H54 (cell line): ENCODE results near the gene MEN1.

ENCODE experiments used
- DNase-seq: peaks from one replicate; pipeline ENCODE4 v3.0.0; 2011; ENCODE audit warnings: low spot score, mixed read lengths; ENCODE audit not compliant: insufficient read length
- FAIRE-seq: peaks from 3 replicates; lab custom pipeline; 2011; peaks lifted over from hg19 to GRCh38; lab: Jason Lieb, UNC
- POLR2A ChIP-seq: IDR thresholded peaks from 2 replicates; pipeline ENCODE4 v1.6.1; 2011; ENCODE audit warnings: low read depth, mild to moderate bottlenecking, low read length

The MEN1 gene

DNA sequence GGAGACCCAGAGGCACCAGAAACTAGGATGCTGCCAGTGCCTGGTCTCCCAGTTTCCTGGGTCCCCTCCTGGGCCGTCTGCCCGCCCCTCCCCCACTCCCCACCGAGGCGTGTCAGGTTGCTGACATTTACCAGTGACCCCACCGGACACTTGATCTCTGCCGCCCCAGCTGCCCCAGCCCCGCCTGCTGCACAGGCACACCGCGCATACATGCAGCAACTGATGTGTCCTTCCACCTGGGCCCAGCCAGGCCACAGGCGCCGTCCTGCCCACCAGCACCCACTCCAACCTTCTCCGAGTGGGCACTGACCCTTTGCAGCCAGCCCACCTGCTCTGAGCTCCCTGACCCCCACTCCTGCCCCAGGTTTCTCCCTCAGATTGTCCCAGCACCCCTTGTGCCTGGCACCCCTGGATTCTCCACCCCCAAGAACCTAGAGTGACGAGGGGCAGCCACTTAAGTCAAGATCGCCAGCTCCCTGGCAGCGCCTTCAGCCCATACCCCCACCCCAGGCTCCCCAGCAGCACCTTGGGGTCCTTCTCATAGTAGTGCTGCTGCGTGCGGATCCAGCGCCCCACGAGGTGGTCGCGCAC, 51.1 kb downstream of the MEN1 start:
- TF ChIP-seq POLR2A, result no peak
- DNase-seq, result no peak
- FAIRE-seq, result no peak

DNA sequence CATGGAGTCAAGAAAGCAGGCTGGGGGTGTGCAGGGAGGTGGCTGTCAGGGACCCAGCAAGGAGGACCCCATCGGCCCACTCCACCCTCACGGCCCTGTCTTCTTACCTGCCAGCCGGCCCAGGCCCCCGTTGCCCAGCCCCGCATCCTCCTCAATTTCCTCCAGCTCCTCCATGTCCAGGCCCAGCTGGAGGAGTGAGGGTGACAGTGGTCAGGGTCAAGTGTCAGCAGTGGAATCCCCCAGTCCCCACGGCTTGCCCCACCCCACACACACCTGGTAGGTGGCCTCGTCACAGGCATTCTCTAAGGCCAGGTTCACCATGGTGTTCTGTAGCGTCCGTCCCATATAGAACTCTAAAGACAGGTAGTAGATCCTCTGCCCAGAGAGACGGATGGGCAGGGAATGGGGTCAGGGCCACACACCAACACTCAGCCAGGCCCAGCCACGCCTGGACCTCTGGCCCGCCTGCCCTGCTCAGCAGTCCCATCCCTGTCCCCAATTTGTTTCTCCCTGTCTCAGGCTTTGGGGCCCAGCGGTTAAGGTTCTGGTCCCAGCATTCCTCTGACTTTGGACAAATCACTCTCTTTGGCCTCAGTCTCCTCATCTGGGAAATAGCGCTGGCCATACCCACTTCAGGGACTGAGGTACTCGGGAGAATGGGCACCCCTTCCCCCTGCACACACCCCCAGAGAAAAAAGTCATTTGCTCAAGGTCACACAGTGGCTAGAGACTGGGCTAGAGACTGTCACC, 51.8 kb downstream of the MEN1 start:
- no peak for TF ChIP-seq POLR2A
- FAIRE-seq (no peak), DNase-seq (no peak)

DNA sequence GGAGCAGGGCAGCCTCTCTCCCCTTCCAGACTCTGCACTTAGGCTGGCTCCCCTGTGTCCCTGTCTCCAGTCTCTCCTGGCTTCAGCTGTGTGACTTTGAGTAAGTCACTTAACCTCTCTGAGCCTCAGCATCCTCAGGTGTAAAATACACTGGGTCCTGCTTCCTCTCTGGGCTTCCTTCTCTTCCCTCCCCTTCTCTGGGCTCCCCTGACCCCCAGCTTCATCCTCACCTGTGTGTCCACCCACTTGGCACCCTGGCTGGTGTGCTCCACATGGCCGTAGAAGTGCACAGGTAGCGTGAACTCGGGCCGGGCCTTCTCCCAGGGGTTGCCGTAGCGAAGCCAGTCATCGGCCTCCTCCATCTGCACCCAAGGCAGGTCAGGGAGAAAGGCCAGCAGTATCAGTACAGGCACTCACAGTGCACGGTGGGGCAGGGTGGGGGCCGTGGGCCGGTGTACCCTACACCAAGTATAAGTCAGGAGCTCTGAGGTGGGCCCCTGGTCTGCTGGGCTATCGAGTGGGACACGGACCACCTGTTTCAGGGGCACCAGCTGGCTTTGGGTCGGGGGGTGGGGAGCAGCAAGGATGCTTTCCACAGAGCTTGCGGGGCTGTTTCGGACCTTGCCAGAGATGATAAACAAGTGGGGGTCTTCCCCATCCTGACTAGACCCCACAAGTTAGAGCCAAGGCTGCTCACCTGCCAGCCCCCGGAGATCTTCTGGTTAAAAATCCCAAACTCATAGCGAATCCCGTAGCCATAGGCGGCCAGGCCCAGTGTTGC, 52.6 kb downstream of the MEN1 start:
- DNase-seq, result no peak
- FAIRE-seq, result no peak

DNA sequence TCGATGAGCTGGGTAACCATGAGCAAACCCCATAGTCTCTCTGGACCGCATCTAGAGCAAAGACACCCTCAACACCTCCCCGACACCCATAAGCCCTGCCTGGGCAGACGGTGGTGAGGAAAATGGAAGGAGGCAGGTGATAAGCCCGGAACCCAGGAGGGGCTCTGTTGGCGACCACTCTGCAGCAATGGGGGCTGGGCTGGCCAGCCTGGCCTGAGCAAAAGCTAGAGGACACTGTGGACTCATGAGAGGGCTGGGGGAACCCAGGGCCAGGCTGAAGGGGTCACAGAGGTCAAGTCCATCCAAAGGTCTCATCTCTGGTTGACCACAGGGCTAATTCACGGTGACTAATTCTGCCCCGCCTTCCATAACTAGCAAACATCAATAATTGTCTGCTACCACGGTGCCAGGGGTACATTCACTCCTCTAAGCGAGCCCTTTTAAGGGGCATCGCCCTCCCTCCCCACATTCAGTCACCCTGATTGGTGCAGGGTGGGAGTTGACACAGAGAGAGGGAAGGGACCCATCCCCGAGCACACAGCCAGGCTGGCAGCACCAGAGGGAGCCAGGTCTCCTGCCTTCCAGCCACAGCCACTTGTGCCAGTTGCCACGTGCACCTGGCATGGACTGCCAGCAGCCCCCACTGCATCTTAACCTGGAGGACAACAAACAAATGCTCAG, 54.5 kb downstream of the MEN1 start:
- no peak for DNase-seq
- no peak for TF ChIP-seq POLR2A
- FAIRE-seq, result no peak

More for the DNA sequence above, 52.6 kb downstream of the MEN1 start:
- TF ChIP-seq POLR2A, result no peak

DNA sequence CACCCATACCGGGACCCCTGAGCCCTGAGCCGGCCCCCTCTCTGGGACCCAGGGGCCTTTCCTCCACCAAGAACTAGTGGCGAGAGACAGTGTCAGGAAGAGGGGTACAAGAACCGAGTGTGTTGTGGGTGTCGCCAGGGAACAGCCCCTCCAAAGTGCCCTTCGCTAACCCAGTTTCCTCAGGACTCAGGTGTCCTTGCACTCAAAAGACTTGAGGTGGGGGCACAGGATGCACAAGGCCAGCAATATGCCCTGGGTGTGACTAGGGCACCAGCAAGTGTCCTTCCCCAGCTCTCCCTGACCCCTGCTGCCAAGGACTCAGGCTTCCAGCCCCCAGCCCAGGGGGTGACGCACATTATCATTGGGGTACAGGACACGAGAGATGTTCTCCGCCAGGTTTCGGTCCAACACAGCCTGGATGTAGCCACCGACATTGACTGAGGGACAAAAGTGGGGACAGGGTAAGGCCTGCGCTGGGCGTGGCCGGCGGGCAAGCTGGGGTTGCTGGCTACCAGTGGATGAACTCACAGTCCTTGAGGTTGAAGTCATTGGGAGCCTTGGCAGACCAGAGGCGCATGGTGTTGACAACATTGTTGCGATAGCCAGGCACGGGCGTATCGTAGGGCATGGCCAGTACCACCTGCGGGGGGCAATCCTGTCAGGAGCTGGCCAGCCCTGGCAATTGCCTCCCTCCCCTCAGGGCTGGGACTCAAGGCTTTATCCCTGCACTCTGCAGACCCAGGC, 55.3 kb downstream of the MEN1 start:
- FAIRE-seq (no peak), DNase-seq (no peak)
- TF ChIP-seq POLR2A, result no peak

DNA sequence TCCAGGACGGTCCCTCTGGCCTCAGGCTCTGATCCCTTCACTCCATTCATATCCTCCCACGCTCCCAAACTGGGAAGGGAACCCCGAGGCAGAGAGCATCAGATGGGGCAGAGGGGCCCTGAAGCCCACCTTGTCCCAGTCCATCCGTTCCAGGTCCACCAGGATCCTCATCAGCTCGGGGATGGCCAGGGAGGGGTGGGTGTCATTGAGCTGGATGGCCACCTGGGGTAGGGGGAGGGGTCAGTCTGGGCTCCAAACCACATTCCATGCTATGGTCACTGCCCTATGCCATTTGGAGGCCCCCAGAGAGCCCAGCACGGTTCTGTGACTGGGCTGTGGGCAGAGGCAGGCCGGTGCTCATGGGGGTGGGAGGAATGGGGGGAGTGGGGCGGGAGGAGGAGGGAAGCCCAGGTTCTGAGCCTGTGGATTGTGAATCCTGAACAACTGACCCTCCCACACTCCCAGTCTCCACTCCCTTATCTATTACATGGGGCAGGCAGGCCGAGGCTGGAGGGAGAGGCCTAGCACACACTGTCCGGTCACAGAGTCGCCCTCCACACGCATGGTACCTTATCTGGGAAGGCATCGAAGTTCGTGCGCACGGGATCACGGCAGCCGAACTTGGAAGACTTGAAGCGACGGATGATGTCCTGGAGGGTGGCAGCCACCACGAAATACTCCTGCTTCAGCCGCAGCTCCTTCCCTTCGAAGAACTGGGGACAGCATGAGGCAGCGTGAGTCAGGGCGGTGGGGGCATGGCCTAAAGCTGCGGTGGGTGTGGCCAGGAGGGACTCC, 56.0 kb downstream of the MEN1 start:
- no peak for TF ChIP-seq POLR2A
- no peak for FAIRE-seq
- DNase-seq, result no peak
